GM21619 (cell line): ENCODE measurements around the gene NLGN2.

Experiments used
- ATAC-seq: cut with Tn5 transposase; IDR thresholded peaks from one replicate; pipeline ENCODE4 v1.9.1; 2021; ENCODE audit not compliant: unreplicated experiment

NLGN2 gene

GRCh38 chr17:7436556-7437368 lies 29.1 kb downstream of the NLGN2 start:
- no peak for ATAC-seq

- no peak for ATAC-seq
These were observed 29.8 kb downstream of the NLGN2 start for GRCh38 chr17:7437369-7437863.

GRCh38 chr17:7437950-7438614 lies 30.4 kb downstream of the NLGN2 start:
- no peak for ATAC-seq

GRCh38 chr17:7438656-7439460 lies 31.2 kb downstream of the NLGN2 start:
- ATAC-seq = no peak

GRCh38 chr17:7439462-7440112 lies 31.9 kb downstream of the NLGN2 start, which contains the start of gene FGF11:
Gene FGF11, plus strand, starts transcription at chr17:7439512. Its CDS starts 109 bp downstream, at chr17:7439621.
- no peak for ATAC-seq

GRCh38 chr17:7440113-7440833 lies 32.6 kb downstream of the NLGN2 start:
- no peak for ATAC-seq

- no peak for ATAC-seq
These were observed 33.2 kb downstream of the NLGN2 start for GRCh38 chr17:7440834-7441195.

GRCh38 chr17:7441266-7441665 lies 33.6 kb downstream of the NLGN2 start:
- no peak for ATAC-seq

- ATAC-seq = no peak
These were observed 34.5 kb downstream of the NLGN2 start for GRCh38 chr17:7442142-7442541.

GRCh38 chr17:7443499-7444485 lies 36.1 kb downstream of the NLGN2 start:
- ATAC-seq = no peak

- peak; percentile 56 for ATAC-seq
These were observed 37.3 kb downstream of the NLGN2 start, which contains the start of gene CHRNB1 for GRCh38 chr17:7444682-7445618. Gene CHRNB1, plus strand, starts transcription at chr17:7445061. Its CDS starts 67 bp downstream, at chr17:7445128.

- ATAC-seq = no peak
These were observed 37.9 kb downstream of the NLGN2 start for GRCh38 chr17:7445619-7445968.

GRCh38 chr17:7448461-7448860 lies 40.8 kb downstream of the NLGN2 start:
- ATAC-seq = no peak

- no peak for ATAC-seq
These were observed 52.4 kb downstream of the NLGN2 start for GRCh38 chr17:7459961-7460545.

GRCh38 chr17:7460850-7461660 lies 53.4 kb downstream of the NLGN2 start:
- no peak for ATAC-seq

- ATAC-seq = no peak
These were observed 55.1 kb downstream of the NLGN2 start for GRCh38 chr17:7462474-7463371.
